Measurements from ENCODE around the gene CYTH2. TPM values are rescaled to one million over a fixed set of nuclear protein-coding genes. Genes with fewer than 3 reads are reported as not detected.

The CYTH2 gene
- polyA plus RNA-seq, 1 experiment = 65.8 TPM

- peaks cover 16% of the 10 kb centered on the region for H3K27me3 ChIP-seq (ENCODE audit: control insufficient read depth, insufficient read depth, low read length)
- TF ChIP-seq CTCF (IDR thresholded peaks at IDR 0.05; ENCODE audit: insufficient read depth, low read depth, low read length) = no peak
- CTCF ChIA-PET = interaction anchor here (1.5 to 1.7 kb wide), 2 partner anchors 83 to 88 kb away, joined by 4 to 8 read pairs; no protein-coding TSS in a partner anchor
- POLR2A ChIA-PET = no interaction called here
- no peak overlapping the region for H3K4me3 ChIP-seq (ENCODE audit: low read depth, low read length)
- H3K36me3 ChIP-seq (ENCODE audit: control insufficient read depth, insufficient read depth, low read length) = no peaks in the 10 kb centered on the region
- DNase-seq (ENCODE audit: low read depth) = no peak
These were observed 31.8 kb downstream of the CYTH2 start for GRCh38 chr19:48500830-48501493.

GRCh38 chr19:48501494-48502349, 32.6 kb downstream of the CYTH2 start:
- no peak for TF ChIP-seq CTCF (IDR thresholded peaks at IDR 0.05; ENCODE audit: insufficient read depth, low read depth, low read length)
- CTCF ChIA-PET = interaction anchor here (1.0 to 1.7 kb wide), 3 partner anchors 82 to 87 kb away, joined by 4 to 8 read pairs (median 6); no protein-coding TSS in a partner anchor
- POLR2A ChIA-PET = no interaction called here
- Histone ChIP-seq H3K27me3 (ENCODE audit: control insufficient read depth, insufficient read depth, low read length) (peaks cover 16% of the 10 kb centered on the region), H3K36me3 (ENCODE audit: control insufficient read depth, insufficient read depth, low read length) (no peaks in the 10 kb centered on the region), H3K4me3 (ENCODE audit: low read depth, low read length) (no peak overlapping the region)
- no peak for DNase-seq (ENCODE audit: low read depth)

- Histone ChIP-seq H3K36me3 (ENCODE audit: control insufficient read depth, insufficient read depth, low read length) (no peaks in the 10 kb centered on the region), H3K27me3 (ENCODE audit: control insufficient read depth, insufficient read depth, low read length) (peaks cover 14% of the 10 kb centered on the region), H3K4me3 (ENCODE audit: low read depth, low read length) (no peak overlapping the region)
- ChIA-PET CTCF (interaction anchor here (1.0 kb wide), 1 partner anchor 82 kb away, joined by 6 read pairs; no protein-coding TSS in a partner anchor), POLR2A (no interaction called here)
- DNase-seq (ENCODE audit: low read depth) = no peak
- TF ChIP-seq CTCF (IDR thresholded peaks at IDR 0.05; ENCODE audit: insufficient read depth, low read depth, low read length) = no peak
These were observed 33.3 kb downstream of the CYTH2 start for GRCh38 chr19:48502350-48503018.

GRCh38 chr19:48506138-48506733, 37.1 kb downstream of the CYTH2 start:
- ChIA-PET CTCF (interaction anchor here (0.7 to 7.8 kb wide), 17 partner anchors 10 to 235 kb away, joined by 3 to 226 read pairs (median 4); partner anchors contain the start of gene KDELR1), POLR2A (interaction anchor here (0.6 kb wide), 2 partner anchors 16 to 174 kb away, joined by 11 to 14 read pairs; no protein-coding TSS in a partner anchor)
- Histone ChIP-seq H3K27me3 (ENCODE audit: control insufficient read depth, insufficient read depth, low read length) (peaks cover 4% of the 10 kb centered on the region), H3K36me3 (ENCODE audit: control insufficient read depth, insufficient read depth, low read length) (no peaks in the 10 kb centered on the region), H3K4me3 (ENCODE audit: low read depth, low read length) (no peak overlapping the region)
- DNase-seq (ENCODE audit: low read depth) = no peak
- peak; percentile 55 for TF ChIP-seq CTCF (IDR thresholded peaks at IDR 0.05; ENCODE audit: insufficient read depth, low read depth, low read length)
